Fibroblast of the aortic adventitia (primary cell): Measurements from ENCODE around the gene THRA. TPM values are rescaled to one million over a fixed set of nuclear protein-coding genes. Genes with fewer than 3 reads are reported as not detected.

Experiments used
- DNase-seq: peaks from one replicate; pipeline ENCODE4 v3.0.0-alpha.2; 2010; ENCODE audit warnings: low read depth
- H3K4me3 ChIP-seq: 2 replicates; pipeline ENCODE4 v1.5.1; 2011; ENCODE audit warnings: low read depth, mild to moderate bottlenecking, control low read depth, low read length, moderate library complexity
- total RNA-seq: library from RNA; depleted of rRNA; stranded (reverse); fragments of >200 nt; gene quantifications from 2 replicates; pipeline ENCODE4 v1.2.3, GENCODE V29; 2012; ENCODE audit warnings: low replicate concordance
- TF ChIP-seq, protein P1 (sequence below): IDR thresholded peaks from 2 replicates; pipeline ENCODE4 v1.5.1; 2011; ENCODE audit warnings: mild to moderate bottlenecking, low read length, control low read depth, inconsistent platforms; ENCODE audit not compliant: insufficient read depth

The THRA gene
- total RNA-seq, 1 donor, result 23.0 TPM

DNA sequence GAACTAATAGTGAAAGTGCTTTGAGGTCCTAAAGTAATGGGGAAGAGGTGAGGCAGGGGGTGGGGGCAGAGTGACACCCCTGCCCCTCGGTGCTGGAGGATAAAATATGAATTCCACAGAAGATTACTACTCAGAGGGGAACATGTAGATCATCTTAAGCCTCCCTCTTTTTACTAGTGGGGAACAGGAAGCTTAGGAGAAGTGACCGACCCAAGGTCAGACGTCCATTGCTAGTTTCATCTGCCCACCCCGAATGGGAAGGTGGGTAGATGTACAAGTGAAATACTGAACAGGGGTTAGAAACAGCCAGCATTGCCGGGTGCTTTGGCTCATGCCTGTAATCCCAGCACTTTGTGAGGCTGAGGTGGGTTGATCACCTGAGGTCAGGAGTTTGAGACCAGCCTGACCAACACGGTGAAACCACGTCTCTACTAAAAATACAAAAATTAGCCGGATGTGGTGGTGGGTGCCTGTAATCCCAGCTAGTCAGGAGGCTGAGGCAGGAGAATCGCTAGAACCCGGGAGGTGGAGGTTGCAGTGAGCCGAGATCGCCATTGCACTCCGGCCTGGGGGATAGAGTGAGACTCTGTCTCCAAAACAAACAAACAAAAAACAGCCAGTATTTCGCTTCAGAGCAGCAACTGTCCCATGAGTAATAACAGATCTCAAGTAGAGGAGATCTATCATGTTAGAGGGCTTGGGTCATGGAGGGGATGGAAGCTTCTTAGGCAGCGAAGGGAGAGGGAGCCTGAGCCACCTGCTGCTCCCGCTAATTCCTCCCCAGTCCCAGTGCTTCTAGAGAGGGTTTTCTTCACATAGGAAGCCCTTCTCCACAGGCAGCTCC is 38.8 kb downstream of the THRA start:
- H3K4me3 ChIP-seq, result no peak overlapping the region
- TF ChIP-seq, protein P1, sequence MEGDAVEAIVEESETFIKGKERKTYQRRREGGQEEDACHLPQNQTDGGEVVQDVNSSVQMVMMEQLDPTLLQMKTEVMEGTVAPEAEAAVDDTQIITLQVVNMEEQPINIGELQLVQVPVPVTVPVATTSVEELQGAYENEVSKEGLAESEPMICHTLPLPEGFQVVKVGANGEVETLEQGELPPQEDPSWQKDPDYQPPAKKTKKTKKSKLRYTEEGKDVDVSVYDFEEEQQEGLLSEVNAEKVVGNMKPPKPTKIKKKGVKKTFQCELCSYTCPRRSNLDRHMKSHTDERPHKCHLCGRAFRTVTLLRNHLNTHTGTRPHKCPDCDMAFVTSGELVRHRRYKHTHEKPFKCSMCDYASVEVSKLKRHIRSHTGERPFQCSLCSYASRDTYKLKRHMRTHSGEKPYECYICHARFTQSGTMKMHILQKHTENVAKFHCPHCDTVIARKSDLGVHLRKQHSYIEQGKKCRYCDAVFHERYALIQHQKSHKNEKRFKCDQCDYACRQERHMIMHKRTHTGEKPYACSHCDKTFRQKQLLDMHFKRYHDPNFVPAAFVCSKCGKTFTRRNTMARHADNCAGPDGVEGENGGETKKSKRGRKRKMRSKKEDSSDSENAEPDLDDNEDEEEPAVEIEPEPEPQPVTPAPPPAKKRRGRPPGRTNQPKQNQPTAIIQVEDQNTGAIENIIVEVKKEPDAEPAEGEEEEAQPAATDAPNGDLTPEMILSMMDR, result no peak
- DNase-seq, result no peak

DNA sequence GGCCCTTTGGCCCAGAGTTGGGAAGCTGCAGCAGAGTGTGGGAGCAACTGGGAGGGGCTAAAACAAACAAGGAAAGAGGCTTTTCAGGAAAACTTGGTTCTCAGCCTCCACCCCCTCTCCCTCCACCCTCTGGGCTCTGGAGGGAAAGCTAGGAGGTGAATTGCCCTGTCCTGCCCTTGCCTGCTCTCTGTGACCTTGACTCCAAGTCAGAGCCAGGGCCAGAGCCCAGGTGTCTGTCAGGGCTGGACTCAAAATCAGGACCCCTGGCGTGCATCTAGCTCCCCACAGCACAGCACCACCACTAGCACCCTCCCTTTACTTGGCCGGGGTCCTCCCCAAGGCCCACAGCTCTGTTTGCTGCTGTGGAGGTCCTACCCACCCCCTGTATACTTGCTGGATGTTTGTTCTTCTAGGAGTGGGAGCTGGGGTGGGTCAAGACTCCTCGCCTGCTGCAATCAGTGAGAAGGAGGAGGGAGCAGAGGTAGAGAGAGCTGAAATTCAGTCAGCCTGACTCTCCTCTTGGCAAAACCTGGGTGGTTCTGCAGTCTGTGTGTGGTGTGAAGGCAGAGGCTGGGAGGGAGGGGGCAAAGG is 40.4 kb downstream of the THRA start:
- no peak for DNase-seq
- TF ChIP-seq, protein P1, result no peak
- H3K4me3 ChIP-seq, result no peak overlapping the region

DNA sequence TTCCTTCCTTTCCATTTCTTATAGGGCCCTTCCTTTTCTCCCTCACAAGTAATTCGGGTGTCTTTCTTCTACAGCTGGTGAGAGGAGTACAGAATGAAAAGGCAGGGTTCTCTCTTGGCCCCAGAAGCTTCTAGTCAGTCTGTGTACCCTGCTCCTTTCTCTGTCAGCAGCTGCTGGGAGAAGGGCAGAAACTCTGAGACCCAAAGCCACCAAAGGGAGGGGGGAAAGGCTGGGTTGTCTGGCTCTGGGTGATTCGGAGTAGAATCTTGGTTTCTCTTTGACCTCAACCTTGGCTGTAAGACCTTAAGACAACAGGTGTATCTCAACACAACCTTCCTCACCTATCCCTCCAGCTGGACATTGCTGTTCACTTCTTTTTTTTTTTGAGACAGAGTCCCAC is 40.9 kb downstream of the THRA start:
- H3K4me3 ChIP-seq, result no peak overlapping the region
- no peak for DNase-seq
- TF ChIP-seq, protein P1, result no peak

DNA sequence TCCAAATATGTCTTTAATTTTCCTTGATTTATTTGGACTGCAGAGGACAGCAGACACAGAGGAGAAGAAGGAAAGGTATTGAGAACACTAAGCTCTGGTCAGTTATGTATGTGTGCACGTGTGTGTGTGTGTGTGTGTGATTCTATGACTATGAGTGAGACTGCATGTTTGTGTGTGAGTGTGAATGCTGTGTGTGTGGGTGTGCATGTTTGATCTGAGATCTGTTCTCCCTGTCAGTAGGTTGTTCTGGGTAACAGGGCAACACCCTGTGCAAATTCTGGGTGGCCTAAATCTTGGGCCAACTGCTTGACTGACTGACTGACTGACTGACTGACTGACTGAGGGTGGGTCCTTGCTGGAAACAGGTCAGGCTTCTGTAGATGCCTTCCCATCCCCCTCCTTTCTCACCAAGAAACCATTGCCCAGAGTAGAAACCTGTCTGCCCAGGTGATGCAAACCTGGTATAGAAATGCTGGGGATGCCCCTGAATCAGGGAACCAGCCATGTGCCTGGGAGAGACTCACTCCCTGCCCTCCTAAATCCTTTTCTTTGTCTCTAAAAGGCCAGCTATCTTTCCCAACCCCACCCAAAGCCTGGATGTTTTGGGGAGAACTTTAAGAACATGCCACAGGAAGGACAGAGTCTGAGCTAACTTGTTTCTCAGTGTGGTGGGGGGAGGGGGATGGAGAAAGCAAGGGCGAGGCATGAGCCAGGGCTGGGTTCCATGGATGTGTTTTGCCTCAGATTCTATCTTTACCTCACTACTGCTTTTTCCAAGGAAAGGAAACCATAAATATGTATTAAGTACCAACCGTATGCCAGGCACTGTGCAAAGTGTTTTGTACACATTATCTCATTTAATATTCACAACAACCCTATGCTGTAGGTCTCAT is 42.1 kb downstream of the THRA start:
- no peak for DNase-seq
- H3K4me3 ChIP-seq, result no peak overlapping the region
- TF ChIP-seq, protein P1, result no peak

DNA sequence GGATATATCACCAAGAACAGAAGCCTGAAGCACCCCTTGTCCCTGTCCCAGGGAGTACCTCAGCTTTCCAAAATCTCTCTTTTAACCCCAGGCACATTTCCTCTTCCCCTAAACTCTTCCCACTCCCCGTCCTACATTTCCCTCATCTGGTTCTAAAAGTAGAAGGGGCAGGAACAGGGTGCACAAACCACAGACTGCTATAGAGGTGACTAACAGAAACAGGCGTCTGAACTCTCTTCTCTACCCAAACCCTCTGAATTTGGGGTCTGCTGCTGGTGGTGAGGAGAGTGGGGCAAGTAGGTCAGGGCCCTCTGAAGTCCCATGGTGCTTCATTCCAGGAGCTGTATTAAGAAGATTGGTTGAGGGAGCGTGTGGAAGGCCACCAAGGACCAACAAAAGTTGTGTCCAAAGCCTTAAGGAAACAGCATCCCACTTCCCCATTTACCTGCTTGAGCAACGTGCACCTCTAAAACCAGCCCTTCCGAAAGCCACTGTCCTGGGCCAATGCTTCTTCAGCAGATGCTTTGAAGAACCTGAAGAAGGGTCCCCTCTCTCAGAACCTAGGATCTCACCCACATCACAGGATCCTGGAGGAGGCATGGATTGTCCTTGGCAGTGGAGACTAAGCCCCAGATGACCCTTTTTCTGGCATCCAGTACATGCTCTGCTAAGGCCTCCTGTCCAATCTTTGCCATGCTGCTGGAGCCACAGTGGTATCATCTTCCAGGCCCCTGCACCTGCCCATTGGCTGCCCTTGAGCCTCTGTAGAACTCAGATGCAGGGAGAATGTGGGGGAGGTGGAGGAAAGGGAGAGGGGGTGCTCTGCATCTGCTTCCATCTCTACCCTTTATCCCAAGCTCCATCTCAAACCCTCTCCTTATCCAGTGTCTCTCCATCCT is 43.3 kb downstream of the THRA start:
- H3K4me3 ChIP-seq, result no peak overlapping the region
- TF ChIP-seq, protein P1, result no peak
- no peak for DNase-seq
